GM21381 (cell line): ENCODE results near the gene INPP4A.

Experiments
- ATAC-seq: cut with Tn5 transposase; IDR thresholded peaks from one replicate; pipeline ENCODE4 v1.9.1; 2021; ENCODE audit warnings: mild to moderate bottlenecking, moderate library complexity; ENCODE audit not compliant: unreplicated experiment

Gene INPP4A

DNA sequence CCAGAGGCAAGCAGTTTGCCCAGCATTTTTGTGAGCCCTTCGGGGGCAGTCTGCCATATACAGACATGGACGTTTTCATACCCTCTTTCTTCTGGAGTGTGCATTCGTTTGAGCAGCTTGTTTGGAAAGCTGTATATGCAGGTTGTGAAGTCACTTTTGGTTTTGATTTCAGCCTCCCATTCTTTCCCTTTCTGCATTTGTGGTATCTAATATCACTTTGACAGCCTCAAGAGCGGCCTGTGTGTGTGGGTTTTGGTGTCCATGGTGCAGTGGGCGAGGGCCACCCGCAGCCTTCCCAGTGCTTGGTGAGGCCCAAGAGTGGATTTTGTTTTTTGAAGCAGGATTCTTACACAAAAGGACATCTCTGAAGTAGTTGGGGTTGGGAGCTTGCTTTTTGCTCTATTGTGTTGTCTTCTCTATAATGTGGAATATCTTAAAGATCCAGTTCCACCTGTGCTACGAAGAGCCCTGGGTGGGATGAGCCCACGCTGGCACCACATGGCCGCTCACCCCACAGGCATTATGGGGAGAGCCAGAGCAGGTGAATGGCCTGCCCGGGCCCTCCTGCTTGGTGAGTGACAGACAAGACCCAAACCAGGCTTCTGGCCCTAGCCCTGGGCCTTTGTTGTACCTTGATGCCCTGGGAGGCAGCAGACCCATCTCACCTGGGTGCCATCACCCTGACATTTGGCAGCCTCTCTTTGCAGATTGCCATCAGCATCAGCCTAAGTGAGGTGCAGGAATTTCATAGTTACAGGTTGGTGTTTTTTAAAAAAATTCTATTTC lies 29.5 kb downstream of the INPP4A start:
- peak; percentile 32 for ATAC-seq

DNA sequence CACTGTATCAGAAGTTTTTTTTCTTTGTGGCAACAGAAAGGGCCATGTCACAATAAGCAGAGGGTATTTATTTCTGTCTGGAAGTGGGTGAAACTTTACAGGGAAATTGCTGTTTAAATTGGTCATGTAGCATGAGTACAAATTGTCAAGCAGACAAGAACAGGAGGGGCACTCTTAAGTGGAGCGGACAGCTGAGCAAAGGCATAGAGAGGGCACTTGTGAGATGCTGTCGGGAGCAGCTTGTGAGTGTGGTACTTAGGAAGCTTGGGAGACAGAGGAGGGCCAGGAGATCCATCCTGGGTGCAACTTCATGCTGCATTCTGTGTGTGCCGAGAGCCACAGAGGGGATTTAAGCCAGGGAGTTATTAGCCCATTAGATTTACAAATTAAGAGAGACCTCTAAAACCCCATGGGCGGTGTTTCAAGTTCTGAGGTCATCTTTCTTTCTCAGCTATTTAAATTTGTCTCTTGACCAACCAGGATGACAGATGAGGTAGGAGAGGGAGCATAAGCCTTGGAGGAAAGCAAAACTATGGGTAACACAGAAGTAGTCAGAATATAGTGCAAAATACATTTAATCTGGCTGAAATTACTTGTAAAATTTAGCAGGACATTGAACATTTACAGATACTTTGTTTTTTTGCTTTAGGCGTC lies 30.4 kb downstream of the INPP4A start:
- no peak for ATAC-seq

GRCh38 chr2:98476192-98476868 lies 31.7 kb downstream of the INPP4A start:
- ATAC-seq, result no peak

- no peak for ATAC-seq
Measured at GRCh38 chr2:98477036-98477435, 32.4 kb downstream of the INPP4A start.

GRCh38 chr2:98477506-98477905 lies 32.8 kb downstream of the INPP4A start:
- ATAC-seq, result no peak

- no peak for ATAC-seq
Measured at GRCh38 chr2:98478088-98478551, 33.5 kb downstream of the INPP4A start.

DNA sequence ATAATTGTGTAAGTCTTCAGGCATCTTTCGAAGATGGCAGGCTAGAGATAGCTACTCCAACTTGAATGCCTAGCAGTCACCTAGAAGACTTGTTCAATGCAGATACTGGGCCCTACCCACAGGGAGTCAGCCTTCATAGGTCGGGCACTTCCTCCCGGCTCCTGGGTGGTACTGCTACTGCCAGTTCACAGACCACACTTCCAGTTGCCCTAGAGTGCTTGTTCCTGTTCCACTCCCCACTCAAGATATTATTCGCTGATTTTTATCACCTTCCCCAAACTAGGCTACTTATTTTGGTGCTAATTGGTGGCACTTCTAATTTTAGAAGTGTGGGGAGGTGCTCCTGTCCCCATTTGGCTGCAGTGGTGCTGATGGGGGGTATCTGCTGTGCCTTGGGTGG lies 34.2 kb downstream of the INPP4A start:
- no peak for ATAC-seq

GRCh38 chr2:98479371-98479770 lies 34.7 kb downstream of the INPP4A start:
- no peak for ATAC-seq

- ATAC-seq, result no peak
Measured at GRCh38 chr2:98479959-98480524, 35.4 kb downstream of the INPP4A start.

GRCh38 chr2:98480598-98480997 lies 35.9 kb downstream of the INPP4A start:
- ATAC-seq, result no peak

DNA sequence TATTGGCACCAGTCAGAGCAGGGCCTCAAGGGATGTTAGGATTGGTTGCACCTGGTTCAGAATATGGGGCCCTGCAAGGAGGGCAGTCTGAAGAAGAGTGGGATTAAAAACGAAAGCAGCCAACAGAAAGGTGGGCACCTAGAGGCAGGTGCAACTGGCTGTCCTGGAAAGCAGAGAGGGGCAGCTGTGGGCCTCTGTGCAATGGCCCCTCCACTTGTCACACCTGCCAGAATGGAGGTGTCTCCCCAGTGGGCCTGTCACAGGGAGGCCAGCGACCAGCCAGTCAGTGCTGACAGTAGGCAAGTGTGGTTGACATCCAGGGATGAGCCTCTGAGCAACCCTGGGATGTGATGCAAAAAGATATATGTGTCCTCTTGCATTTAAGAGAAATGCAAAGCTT lies 37.7 kb downstream of the INPP4A start:
- no peak for ATAC-seq

GRCh38 chr2:98483257-98483861 lies 38.7 kb downstream of the INPP4A start:
- peak; percentile 64 for ATAC-seq

- ATAC-seq, result no peak
Measured at GRCh38 chr2:98484121-98484557, 39.5 kb downstream of the INPP4A start.

GRCh38 chr2:98484652-98485452 lies 40.2 kb downstream of the INPP4A start:
- no peak for ATAC-seq

- ATAC-seq, result no peak
Measured at GRCh38 chr2:98485453-98485755, 40.7 kb downstream of the INPP4A start.

DNA sequence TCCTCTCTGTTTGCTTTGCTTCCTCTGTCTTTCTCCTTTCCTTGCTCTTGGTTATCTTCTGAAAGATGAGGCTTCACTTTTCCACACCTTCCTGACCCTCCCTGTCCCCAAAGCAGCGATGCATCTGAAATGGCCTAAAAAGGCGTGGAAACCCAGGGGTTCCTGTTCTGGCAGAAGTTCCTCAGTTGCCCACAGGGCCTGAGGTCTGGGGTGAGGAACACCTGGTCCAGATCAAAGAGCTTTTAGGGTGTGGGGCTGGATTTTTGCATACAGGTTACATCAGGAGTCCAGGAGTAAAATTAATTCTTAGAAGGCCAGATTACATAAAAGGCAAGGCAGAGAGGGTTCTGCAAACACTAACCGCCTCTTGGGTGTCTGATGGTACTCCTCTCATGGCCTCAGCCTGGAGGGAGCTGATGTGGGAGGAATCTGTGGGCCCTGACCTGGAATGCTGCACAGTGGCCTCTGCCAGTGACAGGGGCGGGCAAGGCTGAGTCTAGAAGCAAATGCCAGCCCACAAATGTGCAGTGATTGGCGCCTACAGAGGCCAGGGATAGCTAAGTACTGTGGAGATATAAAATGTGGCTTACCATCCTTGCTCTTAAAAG lies 41.8 kb downstream of the INPP4A start:
- no peak for ATAC-seq

DNA sequence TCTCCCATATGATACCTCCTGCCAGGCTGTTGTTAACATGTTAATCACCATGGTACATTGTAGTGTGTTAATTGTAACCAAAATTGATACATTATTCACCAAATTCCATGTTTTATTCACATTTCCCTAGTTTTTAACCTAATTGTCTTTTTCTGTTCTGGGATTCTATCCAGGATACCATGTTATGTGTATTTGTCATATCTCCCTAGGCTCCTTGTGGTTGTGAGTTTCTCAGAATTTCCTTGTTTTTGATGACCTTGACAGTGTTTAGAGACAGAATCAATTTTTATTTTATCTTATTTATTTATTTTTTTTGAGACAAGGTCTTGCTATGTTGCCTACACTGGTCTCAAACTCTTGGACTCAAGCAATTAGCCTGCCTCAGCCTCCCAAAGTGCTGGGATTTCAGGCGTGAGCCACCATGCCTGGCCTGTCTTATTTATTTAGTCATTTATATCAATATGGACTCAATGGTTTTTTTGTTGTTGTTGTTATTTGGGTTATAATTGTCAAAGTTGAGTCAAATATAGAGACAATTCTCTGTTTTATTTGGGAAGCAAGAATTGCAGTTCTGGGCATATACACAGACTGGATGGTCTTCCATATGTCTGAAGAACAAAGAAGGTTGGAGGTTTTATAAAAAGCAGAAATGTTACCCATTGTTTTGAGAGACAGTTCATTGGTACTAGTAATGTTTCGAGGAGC lies 42.6 kb downstream of the INPP4A start:
- ATAC-seq, result no peak

DNA sequence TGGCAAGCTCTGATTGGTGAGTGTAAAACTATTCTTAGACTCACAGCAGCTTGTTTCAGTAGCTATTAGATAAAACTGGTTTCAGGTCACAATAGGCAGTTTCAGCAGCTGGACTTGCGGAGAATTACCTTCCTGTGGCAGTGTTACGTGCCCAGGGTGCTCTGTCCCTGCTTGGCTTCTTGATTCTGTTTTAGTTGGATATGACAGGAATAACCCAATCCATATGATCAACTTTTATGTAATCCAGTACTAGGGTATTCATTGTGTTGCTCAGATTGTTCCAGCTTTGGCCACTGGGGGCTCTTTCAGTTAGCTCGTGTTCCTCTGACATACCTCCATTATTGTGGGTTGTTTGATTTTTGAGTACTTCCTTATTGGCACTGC lies 43.1 kb downstream of the INPP4A start:
- ATAC-seq, result peak; percentile 42

DNA sequence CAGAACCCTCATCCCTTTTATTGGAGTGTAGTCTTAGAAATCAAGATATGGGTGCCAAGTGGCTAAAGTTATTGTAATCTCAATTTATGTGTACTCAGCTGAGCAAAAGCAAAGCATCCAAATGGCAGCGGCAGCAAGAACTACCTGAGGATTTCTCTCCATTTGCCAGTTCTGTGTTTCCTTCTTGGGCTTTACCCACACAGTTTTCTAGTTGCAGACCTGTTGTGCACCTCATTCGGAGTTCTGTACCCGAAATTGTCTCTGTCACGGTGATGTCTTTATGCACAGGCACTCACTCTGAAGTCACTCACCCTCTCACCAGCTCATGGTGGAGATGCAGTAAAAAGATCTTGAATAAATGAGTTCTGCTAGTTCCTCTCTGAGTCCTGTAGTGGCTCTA lies 43.6 kb downstream of the INPP4A start:
- no peak for ATAC-seq
